Lower leg skin (tissue), 3 donors: ENCODE results near the gene MEF2C.

Experiments
- CTCF ChIP-seq, 3 donors: fragments of 450-650 bp; IDR thresholded peaks; one replicate each; pipeline ENCODE4 v1.5.1; 2016; ENCODE audit warnings: antibody characterized with exemption in 3 of 3, mild to moderate bottlenecking in 3 of 3, moderate library complexity in 2 of 3
- POLR2A ChIP-seq, 2 donors: fragments of 450-650 bp; IDR thresholded peaks; one replicate each; pipeline ENCODE4 v1.6.1; 2016 to 2017; ENCODE audit warnings: antibody characterized with exemption in 2 of 2, mild to moderate bottlenecking in 1 of 2, moderate library complexity in 1 of 2

DNA sequence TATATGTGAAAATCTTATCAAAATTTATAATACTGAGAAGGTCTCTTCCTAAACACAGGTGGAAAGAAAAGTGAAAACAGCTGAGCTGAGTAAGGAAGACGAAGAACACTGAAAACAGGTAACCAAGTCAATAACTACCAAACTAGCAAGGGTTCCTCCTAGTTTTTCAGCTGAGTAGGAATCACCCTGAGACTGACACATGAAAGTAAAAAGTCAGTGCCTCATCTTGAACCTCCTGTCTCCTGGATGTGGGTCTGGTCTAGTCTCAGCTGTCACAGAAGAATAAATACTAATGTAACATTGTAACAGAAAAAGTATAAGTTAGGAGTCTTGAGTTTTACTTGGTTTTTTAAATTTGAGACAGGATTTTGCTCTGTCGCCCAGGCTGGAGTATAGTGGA lies 121.0 kb downstream of the MEF2C start:
- TF ChIP-seq CTCF (IDR thresholded peaks at IDR 0.05) (no peak), POLR2A (IDR thresholded peaks at IDR 0.05) (no peak)
